GM18867 (cell line): ENCODE measurements around the gene TROAP.
"Not testable (repeated sequence)": the region's sequence is repeated elsewhere in the genome, so short reads cannot be mapped to it uniquely, and the experiment has no call there.

Source experiments
- ATAC-seq: cut with Tn5 transposase; IDR thresholded peaks from one replicate; pipeline ENCODE4 v1.9.1; 2021; ENCODE audit warnings: mild to moderate bottlenecking, moderate library complexity; ENCODE audit not compliant: unreplicated experiment

TROAP gene

GRCh38 chr12:49322708-49323523, at the start of gene TROAP:
Gene TROAP (plus strand): TSS chr12:49323255. CDS start chr12:49323609, 354 bp downstream.
- peak; percentile 97 for ATAC-seq

DNA sequence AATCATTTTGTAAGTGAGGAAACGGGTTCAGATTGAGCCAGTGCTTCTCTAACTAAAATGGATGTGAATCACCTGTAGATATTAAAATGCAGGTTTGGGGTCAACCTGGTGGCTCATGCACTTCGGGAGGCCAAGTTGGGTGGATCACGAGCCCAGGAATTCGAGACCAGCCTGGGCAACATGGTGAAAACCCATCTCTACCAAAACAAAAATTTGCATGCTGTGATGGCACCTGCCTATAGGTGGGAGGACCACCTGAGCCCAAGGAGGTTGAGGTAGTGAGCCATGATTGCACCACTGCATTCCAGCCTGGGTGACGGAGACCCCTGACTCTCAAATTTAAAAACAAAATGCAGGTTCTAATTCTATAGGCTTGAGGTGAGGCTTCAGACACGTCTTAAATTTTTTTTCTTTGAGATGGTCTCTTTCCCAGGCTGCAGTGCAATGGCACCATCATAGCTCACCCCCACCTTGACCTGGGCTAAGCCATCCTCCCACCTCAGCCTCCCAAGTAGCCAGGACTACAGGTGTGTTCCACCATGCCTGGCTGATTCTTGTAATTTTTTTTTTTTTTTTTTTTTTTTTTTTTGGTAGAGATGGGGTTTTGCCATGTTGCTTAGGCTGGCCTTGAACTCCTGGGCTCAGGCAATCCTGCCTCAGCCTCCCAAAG, 49.2 kb upstream of the TROAP start:
- no peak for ATAC-seq

DNA sequence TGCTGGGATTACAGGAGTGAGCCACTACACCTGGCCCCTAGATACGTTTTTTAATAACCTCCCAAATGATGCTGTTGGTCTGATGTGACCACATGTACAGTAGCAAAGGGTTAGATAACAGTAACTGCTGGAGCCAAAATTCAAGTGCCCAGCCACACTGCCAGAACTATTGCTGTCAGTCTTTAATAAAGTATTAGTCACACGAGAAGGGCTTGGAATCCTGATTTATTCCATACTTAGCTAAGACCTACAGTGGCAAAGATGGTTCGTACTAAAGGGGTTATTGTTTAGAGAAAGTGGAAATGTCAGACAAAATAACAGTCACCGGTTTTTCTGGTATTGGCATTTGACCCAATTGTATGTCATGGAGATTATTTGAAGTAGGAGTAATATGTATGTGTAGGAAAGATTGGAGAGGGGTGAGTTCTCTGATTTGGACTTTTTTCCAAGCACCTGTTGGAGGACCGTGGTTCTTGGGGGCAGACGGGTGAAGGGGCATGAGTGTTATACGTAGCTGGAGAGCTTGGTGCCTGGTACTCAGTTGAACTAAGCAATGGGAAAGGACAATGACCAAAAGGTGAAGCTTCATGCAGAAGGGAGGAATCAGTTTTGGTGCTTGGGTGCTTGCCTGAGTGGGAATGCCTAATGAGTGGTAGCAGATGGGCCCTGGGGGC, 48.5 kb upstream of the TROAP start:
- ATAC-seq: no peak

- ATAC-seq: no peak
Measured at GRCh38 chr12:49276304-49277290, 46.5 kb upstream of the TROAP start.

- ATAC-seq: no peak
Measured at GRCh38 chr12:49277466-49277865, 45.6 kb upstream of the TROAP start.

DNA sequence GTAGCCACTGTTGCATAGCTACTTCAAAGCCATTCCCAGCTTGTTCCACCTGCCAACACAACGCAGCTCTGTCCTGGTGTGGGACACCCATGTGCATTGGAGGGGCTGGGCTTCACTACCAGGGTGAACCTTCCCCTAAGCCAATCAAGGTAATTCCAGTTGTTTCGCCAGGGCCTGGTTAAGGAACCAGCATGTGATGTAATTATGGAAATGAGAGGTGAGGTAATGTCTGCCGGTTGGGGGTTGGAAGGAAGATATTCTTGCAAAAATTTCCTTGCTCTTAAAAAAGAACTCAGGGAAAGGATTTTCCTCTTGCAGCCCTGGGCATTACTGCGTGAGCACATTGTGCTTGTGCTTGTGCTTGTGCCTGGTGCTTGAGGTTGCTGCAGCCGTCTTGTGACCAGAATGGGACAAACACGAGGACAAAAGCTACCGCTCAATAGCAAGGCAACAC, 43.3 kb upstream of the TROAP start:
- ATAC-seq: no peak

DNA sequence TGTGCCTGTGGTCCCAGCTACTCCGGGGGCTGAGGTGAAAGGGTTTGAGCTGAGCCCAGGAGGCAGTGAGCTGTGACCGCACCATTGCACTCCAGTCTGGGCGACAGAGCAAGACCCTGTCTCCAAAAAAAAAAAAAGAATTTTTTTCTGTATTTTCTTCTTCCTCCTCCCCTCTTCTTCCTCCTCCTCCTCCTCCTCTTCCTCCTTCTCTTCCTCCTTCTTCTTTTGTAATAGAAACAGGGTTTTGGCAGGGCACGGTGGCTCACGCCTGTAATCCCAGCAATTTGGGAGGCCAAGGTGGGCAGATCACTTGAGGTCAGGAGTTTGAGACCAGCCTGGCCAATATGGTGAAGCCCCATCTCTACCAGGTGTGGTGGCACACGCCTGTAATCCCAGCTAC, 42.5 kb upstream of the TROAP start:
- not testable (repeated sequence) for ATAC-seq

DNA sequence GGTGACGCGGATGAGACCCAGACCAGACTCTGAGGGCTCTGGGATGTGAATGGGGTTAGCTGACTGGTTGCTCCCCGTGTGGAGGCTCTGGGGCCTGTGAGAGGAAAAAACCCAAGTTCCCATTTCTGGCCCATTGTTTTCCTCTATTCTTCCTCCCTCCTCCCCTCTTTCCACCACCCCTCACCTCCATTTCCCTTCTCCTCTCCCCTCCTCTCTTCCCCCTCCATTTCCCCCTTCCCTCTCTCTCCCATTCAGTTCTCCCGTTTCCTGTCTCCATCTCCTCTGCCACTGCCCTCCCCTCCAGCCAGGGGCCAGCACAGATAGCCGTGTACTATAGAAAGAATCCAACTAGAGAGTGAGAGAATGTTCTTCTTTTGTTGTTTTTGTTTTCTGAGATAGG, 40.8 kb upstream of the TROAP start:
- no peak for ATAC-seq

DNA sequence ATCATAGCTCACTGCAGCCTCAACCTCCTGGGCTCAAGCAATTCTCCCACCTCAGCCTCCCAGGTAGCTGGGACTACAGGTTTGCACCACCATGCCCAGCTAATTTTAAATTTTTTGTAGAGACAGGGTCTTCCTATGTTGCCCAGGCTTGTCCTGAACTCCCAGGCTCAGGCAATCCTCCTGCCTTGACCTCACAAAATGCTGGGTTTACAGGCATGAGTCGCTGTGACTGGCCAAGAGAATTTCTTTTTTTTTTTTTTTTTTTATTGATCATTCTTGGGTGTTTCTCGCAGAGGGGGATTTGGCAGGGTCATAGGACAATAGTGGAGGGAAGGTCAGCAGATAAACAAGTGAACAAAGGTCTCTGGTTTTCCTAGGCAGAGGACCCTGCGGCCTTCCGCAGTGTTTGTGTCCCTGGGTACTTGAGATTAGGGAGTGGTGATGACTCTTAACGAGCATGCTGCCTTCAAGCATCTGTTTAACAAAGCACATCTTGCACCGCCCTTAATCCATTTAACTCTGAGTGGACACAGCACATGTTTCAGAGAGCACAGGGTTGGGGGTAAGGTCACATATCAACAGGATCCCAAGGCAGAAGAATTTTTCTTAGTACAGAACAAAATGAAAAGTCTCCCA, 40.2 kb upstream of the TROAP start:
- not testable (repeated sequence) for ATAC-seq

GRCh38 chr12:49283541-49284429, 39.3 kb upstream of the TROAP start:
- no peak for ATAC-seq

DNA sequence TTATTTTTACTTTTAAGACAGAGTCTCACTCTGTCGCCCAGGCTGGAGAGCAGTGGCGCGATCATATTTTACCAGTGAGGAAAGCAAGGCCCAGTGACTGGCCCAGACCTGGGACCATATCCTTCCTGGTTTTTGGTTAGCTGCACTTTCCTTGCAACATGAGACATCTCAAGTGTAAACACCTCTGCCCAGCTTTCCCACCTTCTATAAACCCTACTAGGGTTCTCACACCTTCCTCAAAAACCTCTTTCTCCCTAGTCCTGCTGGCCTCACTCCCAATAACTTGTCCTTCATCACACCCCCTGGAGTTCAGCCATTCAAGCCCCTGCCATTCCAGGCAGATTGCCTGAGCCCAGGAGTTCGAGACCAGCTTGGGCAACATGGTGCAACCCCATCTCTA, 38.4 kb upstream of the TROAP start:
- ATAC-seq: no peak

DNA sequence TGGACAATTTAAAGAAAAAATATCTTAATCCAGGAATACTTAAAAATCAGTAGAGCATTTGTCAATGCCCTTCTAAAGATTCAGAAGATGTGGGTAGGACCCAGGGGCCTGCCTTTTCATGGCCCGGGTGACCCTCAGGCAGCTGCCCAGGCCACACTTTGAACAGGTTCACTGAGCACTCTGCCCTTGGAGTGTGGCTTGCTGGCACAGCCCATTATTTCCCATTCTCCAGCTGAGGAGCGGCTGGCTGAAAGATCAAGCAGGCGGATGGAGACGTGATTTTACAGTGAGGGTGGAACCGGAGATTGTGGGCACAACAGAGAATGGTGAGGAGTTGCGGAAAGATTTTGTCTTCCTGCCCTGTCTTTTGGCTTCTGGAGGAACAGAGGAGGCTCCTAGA, 35.2 kb upstream of the TROAP start:
- ATAC-seq: no peak

DNA sequence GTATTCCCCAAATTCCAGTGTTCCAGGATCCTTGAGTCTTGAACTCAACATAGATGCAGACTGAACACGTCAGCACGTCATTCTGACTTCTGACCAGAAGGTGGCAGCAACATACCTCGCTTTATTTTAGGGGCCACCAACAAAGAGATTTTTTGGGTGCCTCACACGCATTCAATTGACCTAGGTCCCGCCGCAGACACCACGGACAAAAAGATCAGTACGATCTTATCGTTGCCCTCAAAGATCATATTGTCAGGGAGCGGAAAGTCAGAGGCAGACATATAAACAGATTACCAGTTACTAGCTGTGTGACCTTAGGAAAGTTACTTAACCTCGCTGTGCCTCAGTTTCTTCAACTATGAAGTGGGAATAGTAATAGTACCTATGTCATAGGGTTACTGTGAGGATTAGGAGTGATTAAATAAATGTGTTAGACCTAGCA, 34.6 kb upstream of the TROAP start:
- no peak for ATAC-seq

GRCh38 chr12:49288922-49289555, 34.0 kb upstream of the TROAP start:
- ATAC-seq: no peak

DNA sequence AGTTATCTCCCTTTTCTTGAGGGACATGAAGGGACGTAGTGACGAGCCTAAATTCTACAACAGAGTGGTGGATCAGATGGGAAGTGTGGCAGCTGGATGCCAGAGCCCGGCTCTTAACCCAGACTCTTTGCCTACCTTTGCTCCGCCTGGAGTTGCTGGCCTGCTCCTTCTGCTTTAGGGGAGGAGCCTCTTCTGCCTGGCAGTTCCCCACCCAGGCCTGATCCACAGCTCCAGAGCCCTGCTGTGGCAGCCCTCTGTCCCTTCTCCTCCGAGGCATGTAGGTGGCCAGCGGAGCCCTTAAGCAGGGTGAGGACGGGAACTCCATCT, 30.4 kb upstream of the TROAP start:
- no peak for ATAC-seq

DNA sequence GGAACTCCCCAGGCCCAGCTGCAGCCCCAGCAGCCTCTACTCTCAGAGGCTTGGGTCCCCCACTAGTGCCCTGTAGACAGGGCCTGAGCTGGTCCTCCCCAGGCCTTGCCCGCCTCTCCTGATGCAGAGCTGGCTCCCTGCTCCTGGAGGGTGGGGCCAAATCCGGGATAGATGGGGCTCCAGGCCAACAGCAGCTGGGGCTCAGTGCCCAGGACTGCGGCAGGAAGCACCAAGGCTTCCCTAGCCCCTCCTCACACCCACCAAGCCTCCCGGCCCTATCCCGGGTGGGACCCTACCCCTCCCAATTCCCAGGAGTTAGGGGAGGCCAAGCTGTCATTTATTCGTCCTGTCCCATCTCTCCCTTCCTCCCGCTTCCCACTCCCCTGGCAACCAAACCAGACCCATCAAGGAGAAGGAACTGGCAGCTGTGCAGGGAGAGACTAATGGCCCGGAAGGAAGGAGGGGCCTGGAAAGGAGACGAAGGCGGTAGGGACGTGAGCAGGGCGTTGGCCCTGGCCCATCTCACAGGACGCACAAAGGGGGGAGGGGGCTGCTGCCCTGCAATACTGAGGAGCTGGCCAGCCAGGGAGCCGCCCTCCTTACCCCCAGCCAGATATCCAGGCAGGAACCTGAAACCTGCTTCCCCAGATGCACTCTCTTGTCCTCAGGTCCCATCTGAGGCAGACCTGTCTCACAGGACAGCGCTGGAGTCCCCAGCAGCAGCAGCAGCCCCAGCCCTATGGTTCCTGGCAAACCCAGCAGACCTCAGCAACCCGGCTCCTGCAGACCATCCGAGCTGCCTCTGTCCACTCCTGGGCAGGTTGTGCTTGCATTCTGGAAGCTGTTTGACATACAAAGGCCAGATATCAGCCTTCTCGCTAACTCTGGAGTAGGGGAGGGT, 29.7 kb upstream of the TROAP start:
- ATAC-seq: no peak

- ATAC-seq: no peak
Measured at GRCh38 chr12:49294086-49294803, 28.8 kb upstream of the TROAP start.
